ENCODE measurements around the gene HMGCR.

The HMGCR gene

DNA sequence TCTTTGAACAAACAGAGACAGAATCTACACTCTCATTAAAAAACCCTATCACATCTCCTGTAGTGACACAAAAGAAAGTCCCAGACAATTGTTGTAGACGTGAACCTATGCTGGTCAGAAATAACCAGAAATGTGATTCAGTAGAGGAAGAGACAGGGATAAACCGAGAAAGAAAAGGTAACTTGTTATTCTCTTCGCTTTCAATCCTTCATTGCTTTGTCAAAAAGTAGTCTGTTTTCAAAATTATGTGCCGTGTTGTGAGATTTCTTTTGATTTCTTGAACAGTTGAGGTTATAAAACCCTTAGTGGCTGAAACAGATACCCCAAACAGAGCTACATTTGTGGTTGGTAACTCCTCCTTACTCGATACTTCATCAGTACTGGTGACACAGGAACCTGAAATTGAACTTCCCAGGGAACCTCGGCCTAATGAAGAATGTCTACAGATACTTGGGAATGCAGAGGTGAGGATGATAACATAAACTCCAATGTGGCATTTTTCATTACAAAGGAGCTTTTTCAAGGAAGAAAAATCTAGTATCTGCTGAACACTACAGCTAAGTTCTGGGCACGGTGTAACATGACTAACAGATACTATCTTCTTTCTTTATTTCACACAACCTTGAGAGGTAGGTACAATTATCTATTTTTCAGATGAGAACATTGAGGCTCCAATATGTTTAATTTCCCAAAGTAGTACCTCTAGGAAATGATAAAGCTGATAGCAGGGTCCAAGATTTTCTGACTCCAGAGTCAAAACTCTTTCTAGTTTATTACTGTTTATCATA is 14.3 kb downstream of the HMGCR start:
- H3K9me3 Mint-ChIP-seq: no peaks in the 10 kb centered on the region
- intact Hi-C loops (cut with micrococcal nuclease): no loop called here

GRCh38 chr5:75355236-75355635 is 18.2 kb downstream of the HMGCR start:
- H3K9me3 Mint-ChIP-seq: no peaks in the 10 kb centered on the region
- intact Hi-C loops (cut with micrococcal nuclease): no loop called here
- no peaks in the 10 kb centered on the region for H3K27me3 Mint-ChIP-seq
- no peaks in the 10 kb centered on the region for H3K4me1 Mint-ChIP-seq (ENCODE audit: low read depth)
- peaks cover 92% of the 10 kb centered on the region for H3K36me3 Mint-ChIP-seq (ENCODE audit: low read depth)
- no peak overlapping the region for H3K27ac Mint-ChIP-seq
- no peak overlapping the region for H3K4me3 Mint-ChIP-seq

More for the DNA sequence above, 14.3 kb downstream of the HMGCR start:
- Mint-ChIP-seq H3K4me3 (no peak overlapping the region), H3K27me3 (no peaks in the 10 kb centered on the region), H3K27ac (no peak overlapping the region), H3K36me3 (ENCODE audit: low read depth) (peaks cover 86% of the 10 kb centered on the region), H3K4me1 (ENCODE audit: low read depth) (no peaks in the 10 kb centered on the region)

DNA sequence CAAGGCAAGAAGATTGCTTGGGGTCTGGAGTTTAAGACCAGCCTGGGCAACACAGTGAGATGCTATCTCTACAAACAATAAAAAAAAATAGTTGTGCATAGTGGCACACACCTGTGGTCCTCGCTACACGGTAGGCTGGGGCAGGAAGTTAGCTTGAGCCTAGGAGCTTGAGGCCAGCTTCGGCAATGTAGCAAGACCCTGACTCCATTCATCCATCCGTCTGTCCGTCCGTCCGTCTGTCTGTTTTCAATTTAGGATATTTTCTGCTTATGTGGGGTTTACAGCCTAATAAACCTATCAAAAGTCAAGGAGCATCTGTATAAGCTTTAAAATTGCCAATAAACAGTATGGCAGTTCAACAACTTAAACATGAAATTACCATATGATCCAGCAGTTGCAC is 19.7 kb downstream of the HMGCR start:
- H3K9me3 Mint-ChIP-seq: no peaks in the 10 kb centered on the region
- H3K4me3 Mint-ChIP-seq: no peak overlapping the region
- no peak overlapping the region for H3K27ac Mint-ChIP-seq
- H3K36me3 Mint-ChIP-seq (ENCODE audit: low read depth): peaks cover 89% of the 10 kb centered on the region
- intact Hi-C loops (cut with micrococcal nuclease): no loop called here
- no peaks in the 10 kb centered on the region for H3K4me1 Mint-ChIP-seq (ENCODE audit: low read depth)
- no peaks in the 10 kb centered on the region for H3K27me3 Mint-ChIP-seq

DNA sequence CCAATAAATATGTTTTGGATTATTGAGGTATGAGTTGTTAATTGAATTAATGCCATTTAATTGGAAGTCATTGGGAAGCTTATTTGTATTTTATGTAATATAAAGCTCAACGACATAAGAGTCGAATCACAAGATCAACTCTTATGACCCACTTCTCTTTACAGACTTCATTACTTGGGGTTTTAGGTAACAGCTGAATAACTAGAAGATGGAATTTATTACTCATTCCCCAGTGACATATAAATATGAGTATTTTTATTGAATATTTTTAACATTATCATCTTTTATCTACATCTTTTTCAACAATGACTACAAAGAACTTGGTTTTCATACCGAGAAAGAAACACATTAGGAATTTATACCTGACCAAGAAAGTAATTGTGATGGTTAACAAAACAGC is 21.1 kb downstream of the HMGCR start:
- H3K36me3 Mint-ChIP-seq (ENCODE audit: low read depth): peaks cover 92% of the 10 kb centered on the region
- no peaks in the 10 kb centered on the region for H3K27me3 Mint-ChIP-seq
- no peaks in the 10 kb centered on the region for H3K9me3 Mint-ChIP-seq
- intact Hi-C loops (cut with micrococcal nuclease): no loop called here
- no peaks in the 10 kb centered on the region for H3K4me1 Mint-ChIP-seq (ENCODE audit: low read depth)
- H3K4me3 Mint-ChIP-seq: no peak overlapping the region
- no peak overlapping the region for H3K27ac Mint-ChIP-seq

DNA sequence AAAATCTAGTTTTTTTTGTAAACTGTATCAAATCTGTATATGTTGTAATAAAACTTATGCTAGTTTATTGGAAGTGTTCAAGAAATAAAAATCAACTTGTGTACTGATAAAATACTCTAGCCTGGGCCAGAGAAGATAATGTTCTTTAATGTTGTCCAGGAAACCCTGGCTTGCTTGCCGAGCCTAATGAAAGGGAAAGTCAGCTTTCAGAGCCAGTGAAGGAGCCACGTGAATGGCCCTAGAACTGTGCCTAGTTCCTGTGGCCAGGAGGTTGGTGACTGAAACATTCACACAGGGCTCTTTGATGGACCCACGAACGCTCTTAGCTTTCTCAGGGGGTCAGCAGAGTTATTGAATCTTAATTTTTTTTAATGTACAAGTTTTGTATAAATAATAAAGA is 24.3 kb downstream of the HMGCR start:
- Mint-ChIP-seq H3K4me1 (ENCODE audit: low read depth) (no peaks in the 10 kb centered on the region), H3K9me3 (no peaks in the 10 kb centered on the region), H3K27me3 (no peaks in the 10 kb centered on the region), H3K36me3 (ENCODE audit: low read depth) (peaks cover 73% of the 10 kb centered on the region), H3K27ac (no peak overlapping the region), H3K4me3 (no peak overlapping the region)
- intact Hi-C loops (cut with micrococcal nuclease): no loop called here

- H3K27ac Mint-ChIP-seq: no peak overlapping the region
- H3K9me3 Mint-ChIP-seq: no peaks in the 10 kb centered on the region
- no peaks in the 10 kb centered on the region for H3K27me3 Mint-ChIP-seq
- H3K4me3 Mint-ChIP-seq: no peak overlapping the region
- no peaks in the 10 kb centered on the region for H3K4me1 Mint-ChIP-seq (ENCODE audit: low read depth)
- H3K36me3 Mint-ChIP-seq (ENCODE audit: low read depth): peaks cover 61% of the 10 kb centered on the region
- intact Hi-C loops (cut with micrococcal nuclease): no loop called here
Measured at GRCh38 chr5:75362474-75362975, 25.5 kb downstream of the HMGCR start.

DNA sequence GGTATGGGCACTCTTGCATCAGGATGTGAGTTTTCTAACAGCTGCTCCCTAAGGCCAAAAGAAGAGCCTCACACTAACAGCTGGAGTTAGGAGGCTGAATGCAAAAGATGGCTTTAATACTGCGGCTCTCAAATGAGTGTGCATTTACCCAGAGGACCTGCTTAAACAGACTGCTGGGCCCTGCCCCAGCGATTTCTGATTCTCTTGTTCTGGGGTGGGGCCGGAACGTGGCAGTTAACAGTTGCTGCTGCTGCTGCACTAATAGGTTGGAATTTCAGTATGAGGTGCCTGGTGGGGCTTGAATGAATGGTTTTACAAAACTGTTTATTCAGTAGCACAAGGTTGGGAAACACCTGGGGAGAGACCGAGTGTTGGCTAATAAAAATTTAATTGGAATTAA is 26.1 kb downstream of the HMGCR start:
- no peaks in the 10 kb centered on the region for H3K4me1 Mint-ChIP-seq (ENCODE audit: low read depth)
- no peak overlapping the region for H3K4me3 Mint-ChIP-seq
- intact Hi-C loops (cut with micrococcal nuclease): no loop called here
- no peaks in the 10 kb centered on the region for H3K9me3 Mint-ChIP-seq
- H3K27me3 Mint-ChIP-seq: no peaks in the 10 kb centered on the region
- H3K36me3 Mint-ChIP-seq (ENCODE audit: low read depth): peaks cover 55% of the 10 kb centered on the region
- no peak overlapping the region for H3K27ac Mint-ChIP-seq

- Mint-ChIP-seq H3K4me1 (ENCODE audit: low read depth) (no peaks in the 10 kb centered on the region), H3K9me3 (no peaks in the 10 kb centered on the region), H3K27me3 (no peaks in the 10 kb centered on the region), H3K27ac (no peak overlapping the region), H3K4me3 (no peak overlapping the region), H3K36me3 (ENCODE audit: low read depth) (peaks cover 48% of the 10 kb centered on the region)
- intact Hi-C loops (cut with micrococcal nuclease): no loop called here
Measured at GRCh38 chr5:75363726-75364495, 26.9 kb downstream of the HMGCR start.

GRCh38 chr5:75364571-75365280 is 27.7 kb downstream of the HMGCR start:
- no peak overlapping the region for H3K4me3 Mint-ChIP-seq
- intact Hi-C loops (cut with micrococcal nuclease): loop anchor here (5.0 kb wide), 1 partner anchor 328 kb away; no protein-coding TSS in a partner anchor
- H3K36me3 Mint-ChIP-seq (ENCODE audit: low read depth): peaks cover 48% of the 10 kb centered on the region
- H3K9me3 Mint-ChIP-seq: no peaks in the 10 kb centered on the region
- H3K4me1 Mint-ChIP-seq (ENCODE audit: low read depth): no peaks in the 10 kb centered on the region
- H3K27ac Mint-ChIP-seq: no peak overlapping the region
- no peaks in the 10 kb centered on the region for H3K27me3 Mint-ChIP-seq

GRCh38 chr5:75365740-75366139 is 28.7 kb downstream of the HMGCR start:
- peaks cover 39% of the 10 kb centered on the region for H3K36me3 Mint-ChIP-seq (ENCODE audit: low read depth)
- no peaks in the 10 kb centered on the region for H3K4me1 Mint-ChIP-seq (ENCODE audit: low read depth)
- H3K27ac Mint-ChIP-seq: no peak overlapping the region
- no peaks in the 10 kb centered on the region for H3K9me3 Mint-ChIP-seq
- no peak overlapping the region for H3K4me3 Mint-ChIP-seq
- no peaks in the 10 kb centered on the region for H3K27me3 Mint-ChIP-seq
- intact Hi-C loops (cut with micrococcal nuclease): loop anchor here (5.0 kb wide), 1 partner anchor 327 kb away; no protein-coding TSS in a partner anchor

DNA sequence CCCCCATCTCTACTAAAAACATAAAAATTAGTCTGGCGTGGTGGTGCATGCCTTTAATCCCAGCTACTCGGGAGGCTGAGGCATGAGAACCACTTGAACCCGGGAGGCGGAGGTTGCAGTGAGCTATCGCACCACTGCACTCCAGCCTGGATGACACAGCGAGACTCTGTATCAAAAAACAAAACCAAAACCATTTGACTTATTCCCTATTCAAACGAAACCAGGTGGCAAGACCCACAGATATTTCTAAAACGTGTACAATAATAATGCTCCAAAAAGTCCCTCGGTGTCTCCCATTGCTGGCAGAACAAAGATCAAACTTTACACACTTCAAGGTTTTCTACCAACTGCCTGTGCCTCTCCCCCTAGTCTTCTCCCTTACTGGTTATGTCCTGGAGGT is 29.8 kb downstream of the HMGCR start:
- Mint-ChIP-seq H3K27ac (no peak overlapping the region), H3K4me1 (ENCODE audit: low read depth) (no peaks in the 10 kb centered on the region), H3K36me3 (ENCODE audit: low read depth) (peaks cover 39% of the 10 kb centered on the region), H3K9me3 (no peaks in the 10 kb centered on the region), H3K27me3 (no peaks in the 10 kb centered on the region), H3K4me3 (no peak overlapping the region)
- intact Hi-C loops (cut with micrococcal nuclease): loop anchor here (5.0 kb wide), 1 partner anchor 326 kb away; no protein-coding TSS in a partner anchor

GRCh38 chr5:75367401-75367800 is 30.4 kb downstream of the HMGCR start:
- Mint-ChIP-seq H3K27ac (no peak overlapping the region), H3K9me3 (no peaks in the 10 kb centered on the region), H3K36me3 (ENCODE audit: low read depth) (peaks cover 33% of the 10 kb centered on the region), H3K4me1 (ENCODE audit: low read depth) (no peaks in the 10 kb centered on the region), H3K4me3 (no peak overlapping the region), H3K27me3 (no peaks in the 10 kb centered on the region)
- intact Hi-C loops (cut with micrococcal nuclease): loop anchor here (5.0 kb wide), 1 partner anchor 325 kb away; no protein-coding TSS in a partner anchor

- Mint-ChIP-seq H3K9me3 (no peaks in the 10 kb centered on the region), H3K27me3 (no peaks in the 10 kb centered on the region), H3K27ac (no peak overlapping the region), H3K36me3 (ENCODE audit: low read depth) (peaks cover 31% of the 10 kb centered on the region), H3K4me1 (ENCODE audit: low read depth) (no peaks in the 10 kb centered on the region), H3K4me3 (no peak overlapping the region)
- intact Hi-C loops (cut with micrococcal nuclease): loop anchor here (5.0 kb wide), 1 partner anchor 324 kb away; no protein-coding TSS in a partner anchor
Measured at GRCh38 chr5:75368391-75368790, 31.4 kb downstream of the HMGCR start.

DNA sequence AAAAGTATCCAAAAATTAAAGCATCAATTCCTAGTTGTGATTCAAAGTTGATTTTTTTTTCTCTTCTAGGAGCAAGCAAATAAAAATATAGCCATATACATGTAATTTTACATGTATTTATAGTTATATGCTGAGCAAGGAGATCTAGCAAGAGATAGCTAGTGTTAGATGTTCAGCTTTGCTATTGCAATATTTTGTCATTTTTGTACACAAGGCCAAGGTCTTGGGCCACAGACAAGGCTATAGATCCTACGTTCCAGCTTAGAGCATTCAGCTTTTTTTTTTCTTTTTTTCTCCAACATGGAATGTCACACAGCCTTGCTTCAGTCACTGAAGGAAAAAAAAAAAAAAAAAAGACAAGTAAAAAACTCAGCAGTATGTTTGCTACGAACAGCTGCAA is 36.8 kb downstream of the HMGCR start:
- intact Hi-C loops (cut with micrococcal nuclease): no loop called here
- H3K36me3 Mint-ChIP-seq (ENCODE audit: low read depth): peaks cover 62% of the 10 kb centered on the region

More for the DNA sequence above, 36.8 kb downstream of the HMGCR start:
- Mint-ChIP-seq H3K27ac (no peak overlapping the region), H3K27me3 (no peaks in the 10 kb centered on the region), H3K4me1 (ENCODE audit: low read depth) (no peaks in the 10 kb centered on the region), H3K4me3 (no peak overlapping the region), H3K9me3 (no peaks in the 10 kb centered on the region)

Data from dendritic cell treated with granulocyte-macrophage colony-stimulating factor and Interleukin-4, amounts not matched to agents 40 ng/mL and 50 ng/mL, for 4 days (primary cell).